Measurements from ENCODE around the gene URB1.

The URB1 gene

GRCh38 chr21:32336711-32337110 lies 56.1 kb downstream of the URB1 start:
- Histone ChIP-seq H3K9me3 (ENCODE audit: low read depth, low read length) (no peaks in the 10 kb centered on the region; the same call in 1 of the 2 replicates), H3K4me3 (no peak overlapping the region), H3K36me3 (ENCODE audit: insufficient read depth, low read length) (peaks cover 92% of the 10 kb centered on the region), H3K27ac (no peak overlapping the region), H3K9ac (ENCODE audit: insufficient read length) (no peak overlapping the region)
- no peak for DNase-seq (ENCODE audit: low read depth, low spot score)
- TF ChIP-seq FOXP2 (optimal IDR thresholded peaks at IDR 0.05; ENCODE audit: control extremely low read depth, extremely low read length, insufficient read depth) (no peak), POLR2AphosphoS5 (IDR thresholded peaks at IDR 0.05; ENCODE audit: borderline replicate concordance, low read depth, low read length) (no peak), EZH2 (IDR thresholded peaks at IDR 0.05) (no peak)

GRCh38 chr21:32335601-32336575 lies 56.9 kb downstream of the URB1 start:
- Histone ChIP-seq H3K36me3 (ENCODE audit: insufficient read depth, low read length) (peaks cover 93% of the 10 kb centered on the region), H3K9me3 (ENCODE audit: low read depth, low read length) (no peaks in the 10 kb centered on the region; the same call in 1 of the 2 replicates), H3K27ac (no peak overlapping the region), H3K4me3 (no peak overlapping the region), H3K9ac (ENCODE audit: insufficient read length) (no peak overlapping the region)
- TF ChIP-seq EZH2 (IDR thresholded peaks at IDR 0.05) (no peak), POLR2AphosphoS5 (IDR thresholded peaks at IDR 0.05; ENCODE audit: borderline replicate concordance, low read depth, low read length) (no peak), FOXP2 (optimal IDR thresholded peaks at IDR 0.05; ENCODE audit: control extremely low read depth, extremely low read length, insufficient read depth) (no peak)
- no peak for DNase-seq (ENCODE audit: low read depth, low spot score)

DNA sequence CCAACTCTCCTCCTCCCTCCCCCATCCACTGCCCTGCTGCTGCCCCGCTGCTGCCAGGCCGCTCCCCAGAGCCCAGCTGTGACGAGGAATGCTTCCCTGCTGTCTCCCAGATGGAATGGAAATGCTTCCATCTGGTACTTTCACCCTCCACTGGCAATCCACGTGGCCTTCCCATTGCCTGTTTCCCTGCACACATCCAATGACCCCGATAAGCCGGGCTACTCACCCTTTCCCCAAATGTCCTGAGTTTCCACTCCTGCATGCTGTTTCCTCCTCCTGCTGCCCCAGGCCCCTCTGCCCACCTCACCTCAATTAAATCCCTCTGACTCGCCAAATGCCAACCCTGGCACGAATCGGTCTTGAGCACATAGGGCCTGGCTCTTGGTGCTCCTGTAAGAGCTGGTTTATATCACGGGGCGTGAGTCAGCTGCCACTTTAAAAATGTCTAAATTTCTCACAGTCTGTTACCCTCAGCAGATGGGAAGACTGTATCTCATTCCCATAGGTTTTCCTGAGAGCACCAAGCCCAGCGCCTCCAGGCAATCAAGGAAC lies 57.8 kb downstream of the URB1 start:
- Histone ChIP-seq H3K4me3 (no peak overlapping the region), H3K27ac (no peak overlapping the region), H3K36me3 (ENCODE audit: insufficient read depth, low read length) (peaks cover 93% of the 10 kb centered on the region), H3K9ac (ENCODE audit: insufficient read length) (no peak overlapping the region), H3K9me3 (ENCODE audit: low read depth, low read length) (no peaks in the 10 kb centered on the region; the same call in 1 of the 2 replicates)
- no peak for DNase-seq (ENCODE audit: low read depth, low spot score)
- TF ChIP-seq EZH2 (IDR thresholded peaks at IDR 0.05) (no peak), FOXP2 (optimal IDR thresholded peaks at IDR 0.05; ENCODE audit: control extremely low read depth, extremely low read length, insufficient read depth) (no peak), POLR2AphosphoS5 (IDR thresholded peaks at IDR 0.05; ENCODE audit: borderline replicate concordance, low read depth, low read length) (no peak)

- H3K36me3 ChIP-seq (ENCODE audit: insufficient read depth, low read length): peaks cover 95% of the 10 kb centered on the region
- H3K9me3 ChIP-seq (ENCODE audit: low read depth, low read length): no peaks in the 10 kb centered on the region; the same call in 1 of the 2 replicates
- no peak for TF ChIP-seq POLR2AphosphoS5 (IDR thresholded peaks at IDR 0.05; ENCODE audit: borderline replicate concordance, low read depth, low read length)
- no peak for TF ChIP-seq EZH2 (IDR thresholded peaks at IDR 0.05)
- no peak for TF ChIP-seq FOXP2 (optimal IDR thresholded peaks at IDR 0.05; ENCODE audit: control extremely low read depth, extremely low read length, insufficient read depth)
- no peak overlapping the region for H3K9ac ChIP-seq (ENCODE audit: insufficient read length)
- H3K27ac ChIP-seq: no peak overlapping the region
- no peak overlapping the region for H3K4me3 ChIP-seq
- DNase-seq (ENCODE audit: low read depth, low spot score): no peak
Observed at GRCh38 chr21:32333953-32334673, 58.7 kb downstream of the URB1 start.

DNA sequence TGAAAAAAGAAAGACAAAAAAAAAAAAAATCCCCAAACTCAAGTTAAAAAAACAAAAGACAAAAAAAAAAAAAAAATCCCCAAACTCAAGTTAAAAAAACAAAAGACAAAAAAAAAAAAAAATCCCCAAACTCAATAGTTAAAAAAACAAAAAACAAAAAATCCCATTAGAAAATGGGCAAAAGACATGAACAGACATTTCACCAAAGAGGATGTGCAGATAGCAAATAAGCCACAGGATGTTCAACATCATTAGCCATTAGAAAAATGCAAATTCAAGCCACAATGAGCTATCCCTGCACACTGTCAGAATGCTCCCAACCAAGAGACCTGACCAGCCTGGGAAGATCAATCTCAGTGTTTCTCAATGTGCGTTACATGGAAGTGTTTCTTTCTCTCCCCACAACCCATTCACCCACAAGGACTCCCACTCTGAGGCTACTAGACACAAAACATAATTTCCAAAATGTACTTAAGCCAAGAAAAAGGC lies 60.3 kb downstream of the URB1 start:
- H3K9ac ChIP-seq (ENCODE audit: insufficient read length): no peak overlapping the region
- H3K27ac ChIP-seq: no peak overlapping the region
- DNase-seq (ENCODE audit: low read depth, low spot score): no peak
- no peak for TF ChIP-seq POLR2AphosphoS5 (IDR thresholded peaks at IDR 0.05; ENCODE audit: borderline replicate concordance, low read depth, low read length)
- TF ChIP-seq EZH2 (IDR thresholded peaks at IDR 0.05): no peak
- TF ChIP-seq FOXP2 (optimal IDR thresholded peaks at IDR 0.05; ENCODE audit: control extremely low read depth, extremely low read length, insufficient read depth): no peak
- H3K36me3 ChIP-seq (ENCODE audit: insufficient read depth, low read length): peaks cover 97% of the 10 kb centered on the region
- no peak overlapping the region for H3K4me3 ChIP-seq
- H3K9me3 ChIP-seq (ENCODE audit: low read depth, low read length): no peaks in the 10 kb centered on the region; the same call in 1 of the 2 replicates

DNA sequence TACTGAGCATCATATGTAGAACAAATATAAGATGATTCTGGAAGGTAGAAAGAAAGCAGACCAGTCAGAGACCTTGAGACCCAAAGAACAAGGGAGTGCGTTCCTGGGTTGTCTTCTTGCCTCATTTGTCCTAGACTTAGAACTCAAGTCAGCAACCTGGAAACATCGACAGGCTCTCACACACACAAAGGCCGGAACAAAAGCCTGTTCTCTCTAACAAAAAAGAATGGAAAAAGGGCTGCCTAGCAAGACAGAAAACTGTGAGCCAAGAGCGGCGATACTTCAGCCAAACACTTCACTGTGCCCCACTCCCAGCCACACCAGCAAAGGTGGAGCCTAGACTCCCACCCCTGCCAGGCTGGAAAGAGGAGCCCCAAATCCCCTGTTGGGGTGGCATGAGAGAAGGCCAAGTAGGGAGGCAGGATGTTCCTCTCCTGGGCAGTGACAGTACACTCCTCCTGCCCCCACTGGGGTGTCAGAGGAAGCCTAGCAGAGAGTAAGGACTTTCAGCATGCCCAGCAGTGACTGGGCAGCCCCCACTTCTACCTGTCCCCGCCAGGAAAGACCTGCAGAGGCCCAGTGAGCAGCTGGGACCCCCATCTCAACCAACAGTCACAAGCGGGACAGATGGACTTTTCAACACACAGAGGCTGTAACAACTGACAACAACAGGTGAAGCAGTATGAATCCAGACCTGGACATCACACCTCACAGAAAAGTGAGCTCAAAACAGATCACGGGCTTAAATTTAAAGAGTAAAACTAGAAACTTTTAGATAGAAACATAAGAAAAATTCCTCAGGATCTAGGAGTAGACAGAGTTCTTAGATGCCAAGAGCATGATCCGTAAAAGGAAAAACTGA lies 61.1 kb downstream of the URB1 start:
- no peak for DNase-seq (ENCODE audit: low read depth, low spot score)
- peaks cover 96% of the 10 kb centered on the region for H3K36me3 ChIP-seq (ENCODE audit: insufficient read depth, low read length)
- no peak overlapping the region for H3K27ac ChIP-seq
- H3K9me3 ChIP-seq (ENCODE audit: low read depth, low read length): no peaks in the 10 kb centered on the region; the same call in 1 of the 2 replicates
- TF ChIP-seq EZH2 (IDR thresholded peaks at IDR 0.05): no peak
- TF ChIP-seq FOXP2 (optimal IDR thresholded peaks at IDR 0.05; ENCODE audit: control extremely low read depth, extremely low read length, insufficient read depth): no peak
- no peak for TF ChIP-seq POLR2AphosphoS5 (IDR thresholded peaks at IDR 0.05; ENCODE audit: borderline replicate concordance, low read depth, low read length)
- H3K9ac ChIP-seq (ENCODE audit: insufficient read length): no peak overlapping the region
- no peak overlapping the region for H3K4me3 ChIP-seq

DNA sequence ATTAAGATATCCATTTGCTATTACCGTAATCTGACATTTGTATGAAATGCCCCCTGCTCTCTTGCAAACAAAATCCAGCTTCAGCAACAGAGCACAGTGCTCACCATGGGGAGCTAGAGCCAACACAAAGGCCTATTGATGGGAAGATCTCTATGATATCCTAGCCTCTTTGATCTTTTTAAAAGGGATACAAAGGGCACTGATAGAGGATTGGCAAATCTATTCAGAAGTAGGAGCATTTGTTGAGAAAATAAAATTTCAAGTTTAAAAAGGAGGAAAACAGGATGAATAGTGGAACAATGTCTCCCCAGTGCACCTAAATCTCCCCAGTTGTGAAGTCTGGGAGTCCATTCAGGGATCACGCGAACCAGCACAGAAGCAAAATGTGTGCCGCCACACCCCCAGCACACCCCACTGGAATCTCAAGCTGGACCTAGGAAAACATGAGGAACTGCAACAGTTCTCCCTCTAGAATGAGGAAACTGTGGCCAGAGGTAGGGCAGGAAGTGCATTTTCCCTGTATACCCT lies 62.0 kb downstream of the URB1 start:
- Histone ChIP-seq H3K9ac (ENCODE audit: insufficient read length) (no peak overlapping the region), H3K27ac (no peak overlapping the region), H3K9me3 (ENCODE audit: low read depth, low read length) (no peaks in the 10 kb centered on the region; the same call in 1 of the 2 replicates), H3K36me3 (ENCODE audit: insufficient read depth, low read length) (peaks cover 97% of the 10 kb centered on the region), H3K4me3 (no peak overlapping the region)
- DNase-seq (ENCODE audit: low read depth, low spot score): no peak
- no peak for TF ChIP-seq EZH2 (IDR thresholded peaks at IDR 0.05)

Data from SK-N-MC (cell line).